HG02763 (cell line): ENCODE measurements around the gene ANO10.
"Not testable (repeated sequence)": the region's sequence is repeated elsewhere in the genome, so short reads cannot be mapped to it uniquely, and the experiment has no call there.

Experiments
- ATAC-seq: cut with Tn5 transposase; IDR thresholded peaks from one replicate; pipeline ENCODE4 v1.9.1; 2021; ENCODE audit warnings: mild to moderate bottlenecking, moderate library complexity; ENCODE audit not compliant: unreplicated experiment

Gene ANO10

DNA sequence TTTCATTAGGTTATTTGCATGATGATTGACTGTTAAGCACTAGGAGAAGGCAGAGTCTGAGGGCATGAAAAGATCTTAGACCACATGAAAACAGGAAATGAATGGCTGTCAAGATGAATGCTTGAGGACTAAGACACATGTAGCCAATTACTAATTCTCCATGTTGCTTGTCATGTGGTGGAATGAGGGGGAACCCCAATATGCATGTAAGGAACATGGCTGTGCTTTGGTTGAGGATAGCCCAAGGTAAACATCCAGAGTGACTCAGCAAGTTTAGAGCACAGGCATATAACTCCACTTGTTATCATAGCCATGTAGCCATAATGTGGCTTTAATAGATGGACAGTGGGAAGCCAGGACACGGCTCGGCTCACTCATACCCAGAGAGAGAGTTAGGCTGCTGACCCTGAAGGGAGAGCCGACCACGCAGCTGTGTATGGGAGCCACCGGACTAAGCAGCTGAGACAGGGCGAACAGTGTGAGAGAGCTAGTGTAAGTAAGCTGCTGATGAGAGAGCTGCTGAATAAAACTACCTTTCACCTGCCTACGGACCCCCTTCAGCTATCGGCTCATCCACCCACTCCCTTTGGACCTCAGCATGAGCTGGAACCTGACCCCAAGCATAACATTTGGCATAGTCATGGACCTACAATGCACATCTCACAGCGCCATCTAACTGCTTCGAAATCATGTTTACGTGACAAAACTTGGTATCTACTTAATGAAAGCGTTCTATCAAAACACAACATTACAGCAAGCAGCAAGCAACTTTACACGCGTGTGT lies 37.6 kb downstream of the ANO10 start:
- no peak for ATAC-seq

DNA sequence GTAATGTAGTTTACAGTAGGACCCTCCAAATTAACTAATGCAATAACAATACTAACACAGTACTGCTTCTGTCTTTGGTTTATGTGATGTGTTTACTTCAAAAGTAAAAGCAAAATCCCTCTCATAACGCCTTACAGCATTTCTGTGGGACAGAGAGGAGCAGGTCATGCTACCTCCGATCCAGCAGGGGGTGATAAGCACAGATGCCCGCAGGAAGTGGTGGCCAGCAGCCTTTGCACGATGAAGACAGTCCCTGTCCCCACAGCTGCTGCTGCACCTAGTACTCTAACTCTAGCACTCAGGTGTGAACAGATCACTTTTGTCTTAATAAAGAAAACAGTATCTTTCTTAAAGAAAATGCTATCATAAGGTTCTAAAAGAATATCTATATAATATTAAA lies 38.3 kb downstream of the ANO10 start:
- ATAC-seq: no peak

DNA sequence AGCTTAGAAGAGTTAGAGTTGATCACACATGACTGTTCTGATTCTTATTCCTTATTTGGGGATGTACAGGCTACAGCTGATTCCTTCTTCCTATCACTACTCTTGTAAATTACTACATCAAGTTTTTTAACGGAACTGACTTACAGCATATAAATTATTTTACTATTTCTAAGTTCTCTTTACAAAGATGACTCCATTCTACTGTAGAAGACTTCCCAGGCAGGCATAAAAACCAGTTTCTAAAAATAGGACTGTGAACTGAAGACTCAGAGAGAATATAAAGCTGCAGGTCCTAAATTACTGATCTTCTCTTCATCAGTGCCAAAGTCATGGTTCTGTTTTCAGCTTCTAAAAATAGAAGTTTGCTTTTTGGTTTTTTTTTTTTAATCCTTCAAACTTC lies 38.9 kb downstream of the ANO10 start:
- ATAC-seq: no peak

GRCh38 chr3:43581343-43581742 lies 40.5 kb downstream of the ANO10 start:
- no peak for ATAC-seq

DNA sequence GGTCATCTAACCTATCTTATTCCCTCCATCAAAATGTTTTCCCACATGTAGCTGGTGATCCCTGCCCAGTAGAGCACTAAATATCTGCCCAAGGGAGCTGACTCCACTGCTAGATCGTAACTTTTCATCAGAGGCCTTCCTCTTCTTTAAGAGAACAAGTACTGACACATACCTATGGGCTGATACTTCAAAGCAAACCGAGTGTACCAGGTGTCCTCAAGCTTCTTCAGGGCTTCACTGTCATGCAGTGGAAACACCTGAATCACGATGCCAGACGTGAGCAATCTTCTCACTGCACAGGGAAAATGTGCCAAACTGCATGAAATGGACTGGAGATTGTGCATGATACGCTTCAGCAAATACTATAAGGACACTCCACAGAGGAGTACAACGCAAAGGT lies 41.6 kb downstream of the ANO10 start:
- ATAC-seq: no peak

DNA sequence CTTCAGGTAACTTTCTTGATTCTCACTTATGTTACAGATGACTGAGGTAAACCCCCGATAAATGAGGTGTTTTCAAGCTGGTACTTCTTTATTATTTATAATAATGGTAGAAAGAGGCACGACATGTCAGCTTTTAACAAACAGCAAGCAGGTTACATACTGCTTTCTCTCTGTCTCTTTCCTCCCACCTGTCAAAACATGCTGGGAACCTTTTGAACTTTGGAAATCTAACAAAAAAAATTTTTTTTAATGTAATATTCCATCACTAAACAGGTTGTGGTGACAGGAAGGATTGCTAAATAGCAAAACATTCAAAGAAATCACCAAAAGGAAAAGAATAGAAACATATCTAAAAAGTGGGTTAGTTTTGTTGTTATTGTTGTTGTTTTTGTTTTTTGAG lies 48.2 kb downstream of the ANO10 start:
- ATAC-seq: no peak

GRCh38 chr3:43565661-43566341 lies 56.0 kb downstream of the ANO10 start:
- not testable (repeated sequence) for ATAC-seq

- ATAC-seq: no peak
These were observed 61.9 kb downstream of the ANO10 start for GRCh38 chr3:43559961-43560360.

DNA sequence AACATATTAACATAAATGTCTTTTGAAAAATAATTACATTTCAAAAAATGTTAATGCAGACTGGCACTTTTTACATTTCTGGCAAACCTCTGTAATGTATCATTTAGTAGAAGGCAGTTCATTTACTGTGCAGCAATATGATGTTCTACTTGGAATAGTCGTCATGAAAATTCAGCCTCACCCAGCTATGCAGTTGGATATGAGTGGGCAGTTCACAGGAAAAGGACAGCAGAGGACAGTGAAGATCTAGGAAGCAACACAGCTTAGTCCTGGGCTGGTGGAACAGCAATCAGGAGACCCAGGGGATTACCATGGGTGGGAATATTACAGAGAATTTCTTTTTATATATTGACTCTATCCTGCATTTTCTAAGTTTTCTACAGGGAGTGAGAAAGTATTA lies 63.6 kb downstream of the ANO10 start:
- ATAC-seq: no peak

GRCh38 chr3:43549626-43550290 lies 72.1 kb downstream of the ANO10 start:
- no peak for ATAC-seq

- ATAC-seq: not testable (repeated sequence)
These were observed 77.5 kb downstream of the ANO10 start for GRCh38 chr3:43544277-43544676.

- ATAC-seq: no peak
These were observed 79.3 kb downstream of the ANO10 start for GRCh38 chr3:43542328-43543043.

GRCh38 chr3:43540624-43541023 lies 81.2 kb downstream of the ANO10 start:
- ATAC-seq: no peak

DNA sequence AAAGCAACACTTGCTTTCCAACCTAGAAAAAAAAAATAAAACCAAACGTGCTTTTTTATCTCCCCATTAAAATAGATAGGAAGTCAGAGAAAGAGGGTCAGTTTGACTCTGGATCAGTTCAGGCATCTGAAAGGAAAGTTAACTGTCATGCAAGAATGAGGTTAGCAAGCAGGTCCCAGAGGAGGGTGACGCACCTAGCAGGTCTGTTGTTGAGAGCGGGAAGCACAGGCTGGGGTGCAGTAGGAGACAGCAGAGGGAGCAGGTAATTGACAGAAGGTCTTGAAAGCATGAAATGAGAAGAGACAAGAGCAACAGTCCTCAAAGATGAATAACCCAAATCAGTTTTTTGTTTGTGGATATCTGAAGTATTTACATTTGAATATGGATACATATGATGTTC lies 82.5 kb downstream of the ANO10 start:
- no peak for ATAC-seq

DNA sequence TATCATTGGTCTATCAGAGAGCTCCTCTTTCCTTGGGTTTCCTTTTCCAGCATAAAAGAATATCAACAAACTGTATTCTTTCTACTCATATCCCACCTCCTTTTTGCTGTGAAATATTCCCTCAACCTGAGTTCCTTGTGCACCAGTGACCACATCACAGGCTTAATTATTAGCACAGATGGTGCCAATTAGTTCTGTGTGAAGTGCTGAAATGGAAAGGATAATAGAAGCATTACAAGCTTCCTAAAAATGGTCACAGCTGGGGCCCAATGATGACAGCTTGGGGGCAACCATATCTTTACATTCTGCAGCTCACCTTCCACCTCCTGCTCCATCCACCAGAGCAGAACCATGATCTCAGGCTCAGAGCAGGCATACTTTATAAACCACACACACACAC lies 84.6 kb downstream of the ANO10 start:
- no peak for ATAC-seq

GRCh38 chr3:43534675-43535074 lies 87.1 kb downstream of the ANO10 start:
- no peak for ATAC-seq

DNA sequence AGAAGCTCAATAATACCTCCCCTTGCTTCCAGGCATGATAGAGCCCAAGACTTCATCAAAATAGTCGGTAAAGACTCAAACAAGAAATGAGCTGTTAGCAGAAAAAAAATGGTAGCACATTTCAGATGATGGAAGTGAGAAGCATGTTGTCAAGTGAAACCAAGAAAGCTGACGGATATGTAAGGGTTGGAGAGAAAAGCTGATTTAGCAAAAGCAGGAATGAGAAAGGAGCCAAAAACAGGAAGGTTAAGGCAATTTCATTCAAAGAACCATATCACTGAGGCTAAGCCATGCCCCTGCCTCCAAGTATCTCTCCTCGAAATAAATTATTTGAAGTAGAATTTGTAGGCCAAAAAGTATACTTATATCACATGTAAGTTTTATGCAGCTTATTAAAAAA lies 88.8 kb downstream of the ANO10 start:
- ATAC-seq: no peak

- no peak for ATAC-seq
These were observed 90.0 kb downstream of the ANO10 start for GRCh38 chr3:43531835-43532234.

DNA sequence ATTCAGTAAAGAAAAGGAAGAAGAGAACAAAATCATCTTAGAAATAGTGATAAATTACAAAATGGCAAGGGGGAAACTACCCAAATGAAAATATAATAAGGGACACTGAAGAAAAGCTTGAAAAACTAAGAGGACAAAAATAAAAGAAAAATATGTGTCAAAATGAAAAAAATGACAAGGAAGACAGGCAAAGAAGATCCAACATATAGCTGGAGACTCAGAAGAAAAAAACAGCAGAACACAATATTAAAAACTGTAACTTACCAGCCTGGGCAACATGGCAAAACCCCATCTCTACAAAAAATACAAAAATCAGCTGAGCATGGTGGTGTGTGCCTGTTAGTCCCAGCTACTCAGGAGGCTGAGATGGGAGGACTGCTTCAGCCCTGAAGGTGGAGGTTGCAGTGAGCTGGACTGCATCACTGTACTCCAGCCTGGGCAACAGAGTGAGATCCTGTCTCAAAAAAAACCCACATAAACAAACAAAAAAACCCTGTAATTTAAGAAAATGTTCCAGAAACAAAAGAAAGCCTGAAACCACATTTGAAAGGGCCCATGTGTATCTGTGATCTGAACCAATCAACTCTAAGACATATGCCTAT lies 93.2 kb downstream of the ANO10 start:
- no peak for ATAC-seq

- no peak for ATAC-seq
These were observed 94.9 kb downstream of the ANO10 start for GRCh38 chr3:43526956-43527355.
